ENCODE data around the gene TRDN.
"Not testable (repeated sequence)": the region's sequence is repeated elsewhere in the genome, so short reads cannot be mapped to it uniquely, and the experiment has no call there.

The TRDN gene

GRCh38 chr6:123489589-123489988 is 147.2 kb downstream of the TRDN start:
- DNase-seq (ENCODE audit: low spot score), result no peak
- no peak for ATAC-seq (ENCODE audit: low read depth)
- H3K4me3 ChIP-seq (ENCODE audit: severe bottlenecking), result no peak overlapping the region
- no peaks in the 10 kb centered on the region for H3K4me1 ChIP-seq (ENCODE audit: insufficient read depth, poor library complexity, severe bottlenecking)
- no peaks in the 10 kb centered on the region for H3K9me3 ChIP-seq (ENCODE audit: severe bottlenecking)
- H3K27me3 ChIP-seq (ENCODE audit: insufficient read depth, poor library complexity, severe bottlenecking), result no peaks in the 10 kb centered on the region
- H3K27ac ChIP-seq (ENCODE audit: poor library complexity, severe bottlenecking), result no peak overlapping the region
- TF ChIP-seq CTCF (IDR thresholded peaks at IDR 0.05; ENCODE audit: poor library complexity, severe bottlenecking), result no peak
- H3K36me3 ChIP-seq (ENCODE audit: low read depth), result no peaks in the 10 kb centered on the region

DNA sequence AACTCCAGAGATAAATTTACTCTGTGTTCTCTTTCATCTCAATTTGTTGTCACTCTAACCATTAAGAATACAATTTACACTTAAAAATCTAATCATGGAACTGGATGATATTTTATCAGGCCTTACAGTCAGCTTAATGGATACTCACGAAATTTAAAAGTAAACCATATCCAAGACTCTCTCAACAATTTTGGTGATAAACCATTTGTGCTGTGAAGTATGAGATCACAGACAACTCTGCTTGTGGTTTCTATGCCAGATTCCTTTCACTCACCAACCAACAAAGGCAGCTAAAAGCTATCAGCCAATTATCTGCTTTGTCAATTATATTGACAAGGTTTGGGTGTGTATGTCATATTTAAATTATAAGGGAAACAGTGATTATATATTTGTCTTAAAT is 155.8 kb downstream of the TRDN start:
- ATAC-seq (ENCODE audit: low read depth) (no peak), DNase-seq (ENCODE audit: low spot score) (no peak)
- Histone ChIP-seq H3K4me3 (ENCODE audit: severe bottlenecking) (no peak overlapping the region), H3K4me1 (ENCODE audit: insufficient read depth, poor library complexity, severe bottlenecking) (no peaks in the 10 kb centered on the region), H3K27ac (ENCODE audit: poor library complexity, severe bottlenecking) (no peak overlapping the region), H3K36me3 (ENCODE audit: low read depth) (no peaks in the 10 kb centered on the region), H3K9me3 (ENCODE audit: severe bottlenecking) (no peaks in the 10 kb centered on the region), H3K27me3 (ENCODE audit: insufficient read depth, poor library complexity, severe bottlenecking) (no peaks in the 10 kb centered on the region)
- no peak for TF ChIP-seq CTCF (IDR thresholded peaks at IDR 0.05; ENCODE audit: poor library complexity, severe bottlenecking)

DNA sequence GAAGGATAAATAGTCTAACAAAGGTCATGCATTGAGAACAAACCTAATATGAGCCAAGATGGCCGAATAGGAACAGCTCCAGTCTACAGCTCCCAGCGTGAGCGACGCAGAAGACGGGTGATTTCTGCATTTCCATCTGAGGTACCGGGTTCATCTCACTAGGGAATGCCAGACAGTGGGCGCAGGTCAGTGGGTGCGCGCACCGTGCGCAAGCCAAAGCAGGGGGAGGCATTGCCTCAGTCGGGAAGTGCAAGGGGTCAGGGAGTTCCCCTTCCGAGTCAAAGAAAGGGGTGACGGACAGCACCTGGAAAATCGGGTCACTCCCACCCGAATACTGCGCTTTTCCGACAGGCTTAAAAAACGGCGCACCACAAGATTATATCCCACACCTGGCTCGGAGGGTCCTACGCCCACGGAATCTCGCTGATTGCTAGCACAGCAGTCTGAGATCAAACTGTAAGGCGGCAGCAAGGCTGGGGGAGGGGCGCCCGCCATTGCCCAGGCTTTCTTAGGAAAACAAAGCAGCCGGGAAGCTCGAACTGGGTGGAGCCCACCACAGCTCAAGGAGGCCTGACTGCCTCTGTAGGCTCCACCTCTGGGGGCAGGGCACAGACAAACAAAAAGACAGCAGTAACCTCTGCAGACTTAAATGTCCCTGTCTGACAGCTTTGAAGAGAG is 164.6 kb downstream of the TRDN start:
- not testable (repeated sequence) for H3K27ac ChIP-seq (ENCODE audit: poor library complexity, severe bottlenecking); H3K36me3 ChIP-seq (ENCODE audit: low read depth); H3K4me3 ChIP-seq (ENCODE audit: severe bottlenecking); DNase-seq (ENCODE audit: low spot score); ATAC-seq (ENCODE audit: low read depth); H3K4me1 ChIP-seq (ENCODE audit: insufficient read depth, poor library complexity, severe bottlenecking); H3K9me3 ChIP-seq (ENCODE audit: severe bottlenecking); H3K27me3 ChIP-seq (ENCODE audit: insufficient read depth, poor library complexity, severe bottlenecking)

GRCh38 chr6:123467392-123467791 is 169.4 kb downstream of the TRDN start:
- Histone ChIP-seq H3K9me3 (ENCODE audit: severe bottlenecking) (no peaks in the 10 kb centered on the region), H3K36me3 (ENCODE audit: low read depth) (no peaks in the 10 kb centered on the region), H3K4me1 (ENCODE audit: insufficient read depth, poor library complexity, severe bottlenecking) (no peaks in the 10 kb centered on the region), H3K27me3 (ENCODE audit: insufficient read depth, poor library complexity, severe bottlenecking) (peaks cover 3% of the 10 kb centered on the region), H3K4me3 (ENCODE audit: severe bottlenecking) (no peak overlapping the region), H3K27ac (ENCODE audit: poor library complexity, severe bottlenecking) (no peak overlapping the region)
- ATAC-seq (ENCODE audit: low read depth) (no peak), DNase-seq (ENCODE audit: low spot score) (no peak)
- TF ChIP-seq CTCF (IDR thresholded peaks at IDR 0.05; ENCODE audit: poor library complexity, severe bottlenecking), result no peak

DNA sequence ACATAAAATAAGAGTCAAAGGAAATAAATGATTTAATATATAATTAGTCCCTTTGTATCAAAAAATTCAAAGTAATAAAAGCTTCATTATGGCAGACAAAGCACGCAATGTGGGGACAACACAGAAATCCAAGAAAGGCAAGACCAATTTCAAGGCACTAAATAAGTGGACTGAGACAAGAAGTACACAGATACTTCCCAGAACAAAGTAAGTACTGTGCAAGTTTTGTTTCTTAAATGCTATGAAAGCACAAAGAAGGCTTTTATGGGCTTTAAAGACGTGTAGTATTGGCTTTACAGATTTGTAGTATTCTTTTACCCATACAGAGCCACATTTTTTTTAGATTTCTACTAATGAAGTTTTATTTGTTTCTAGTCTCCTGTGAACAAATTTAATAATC is 174.6 kb downstream of the TRDN start:
- Histone ChIP-seq H3K4me3 (ENCODE audit: severe bottlenecking) (no peak overlapping the region), H3K36me3 (ENCODE audit: low read depth) (no peaks in the 10 kb centered on the region), H3K27ac (ENCODE audit: poor library complexity, severe bottlenecking) (no peak overlapping the region), H3K4me1 (ENCODE audit: insufficient read depth, poor library complexity, severe bottlenecking) (no peaks in the 10 kb centered on the region), H3K27me3 (ENCODE audit: insufficient read depth, poor library complexity, severe bottlenecking) (no peaks in the 10 kb centered on the region), H3K9me3 (ENCODE audit: severe bottlenecking) (no peaks in the 10 kb centered on the region)
- no peak for DNase-seq (ENCODE audit: low spot score)
- ATAC-seq (ENCODE audit: low read depth), result no peak
- no peak for TF ChIP-seq CTCF (IDR thresholded peaks at IDR 0.05; ENCODE audit: poor library complexity, severe bottlenecking)
